Tibial nerve (tissue), 4 donors: Measurements from ENCODE around the gene BCAS1. TPM values are rescaled to one million over a fixed set of nuclear protein-coding genes. Genes with fewer than 3 reads are reported as not detected.
"Not testable (repeated sequence)": the region's sequence is repeated elsewhere in the genome, so short reads cannot be mapped to it uniquely, and the experiment has no call there.

Source experiments
- DNase-seq, 2 donors: peaks; one replicate each; pipeline ENCODE4 v3.0.0-alpha.2; 2019; ENCODE audit warnings: low spot score in 2 of 2
- H3K27ac ChIP-seq, 4 donors: fragments of 200-600 bp; sonication (generic) in 3 of 4; one replicate each; pipeline ENCODE4 v1.5.1; 2017 to 2019; ENCODE audit warnings: mild to moderate bottlenecking in 1 of 4
- H3K27me3 ChIP-seq, 2 donors: fragments of 200-600 bp; sonication (generic) in 1 of 2; one replicate each; pipeline versions ENCODE4 v1.5.1 to v1.6.0; 2017 to 2019
- H3K36me3 ChIP-seq, 3 donors: fragments of 200-600 bp; sonication (generic); one replicate each; pipeline ENCODE4 v1.5.1; 2018 to 2019
- H3K4me1 ChIP-seq, 4 donors: fragments of 200-600 bp; sonication (generic) in 3 of 4; one replicate each; pipeline ENCODE4 v1.5.1; 2017 to 2019
- H3K4me3 ChIP-seq, 4 donors: fragments of 200-600 bp; sonication (generic) in 3 of 4; one replicate each; pipeline ENCODE4 v1.5.1; 2017 to 2019; ENCODE audit warnings: mild to moderate bottlenecking in 1 of 4, moderate library complexity in 1 of 4
- H3K9me3 ChIP-seq, 4 donors: fragments of 200-600 bp; sonication (generic) in 3 of 4; one replicate each; pipeline ENCODE4 v1.5.1; 2017 to 2019
- EP300 ChIP-seq, 2 donors: sonication (generic); formaldehyde crosslinking; IDR thresholded peaks; one replicate each; pipeline ENCODE4 v1.6.1; 2017; ENCODE audit warnings: antibody characterized with exemption in 2 of 2, mild to moderate bottlenecking in 1 of 2
- POLR2A ChIP-seq, 2 donors: fragments of 450-650 bp; IDR thresholded peaks; one replicate each; pipeline ENCODE4 v1.6.1; 2017; ENCODE audit warnings: antibody characterized with exemption in 2 of 2, mild to moderate bottlenecking in 2 of 2, moderate library complexity in 2 of 2
- WGBS, 2 donors: methylation state at CpG; one replicate each; pipeline ENCODE4 v1.1.5; 2018; 5-methylcytosine and 5-hydroxymethylcytosine counted together
- total RNA-seq, 4 donors: library from RNA; depleted of rRNA; stranded (reverse); fragments of >200 nt; gene quantifications; one replicate each; pipeline ENCODE4 v1.1.0, GENCODE V29; 2016
- TF ChIP-seq, protein P1 (sequence below), 5 experiments: fragments of 200-600 bp in 3 of 5; fragments of 450-650 bp in 2 of 5; sonication (generic) in 3 of 5; IDR thresholded peaks; one replicate each; pipeline ENCODE4 v1.5.1; 2016 to 2019; ENCODE audit warnings: antibody characterized with exemption in 5 of 5, mild to moderate bottlenecking in 3 of 5, moderate library complexity in 2 of 5

The BCAS1 gene
- total RNA-seq, 4 donors from 2014 or later = 34.8 to 59.6 (median 47.1) TPM

DNA sequence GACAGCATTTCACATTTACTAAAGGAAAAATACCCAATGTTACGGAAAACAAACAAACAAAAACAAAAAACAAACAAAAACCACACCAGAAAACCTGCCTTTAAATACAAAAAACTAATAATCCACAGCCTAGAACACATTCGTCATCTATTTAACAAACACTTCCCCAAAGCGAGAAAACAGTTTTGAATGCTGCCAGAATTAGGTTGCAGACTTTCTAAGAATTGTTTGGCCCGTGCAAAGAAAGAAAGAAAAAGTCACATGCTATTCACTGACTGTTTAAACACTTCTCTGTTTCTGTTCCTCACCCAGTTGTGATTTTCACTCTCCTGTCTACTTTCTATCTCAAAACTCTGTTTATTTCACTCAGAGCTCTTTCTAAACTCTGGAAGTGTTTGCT is 52.5 kb downstream of the BCAS1 start:
- DNase-seq = no peak
- 58 to 63% methylated on average over 4 of the region's 4 CpGs for WGBS, 2 donors
- H3K4me1 ChIP-seq = peaks cover 0 to 4% (median 0%) of the 10 kb centered on the region in 4 donors
- no peaks in the 10 kb centered on the region for H3K9me3 ChIP-seq
- H3K4me3 ChIP-seq = no peak overlapping the region
- TF ChIP-seq EP300 (IDR thresholded peaks at IDR 0.05) (peak in 1 of 2 donors; percentile 60), POLR2A (IDR thresholded peaks at IDR 0.05) (no peak)
- TF ChIP-seq, protein P1, sequence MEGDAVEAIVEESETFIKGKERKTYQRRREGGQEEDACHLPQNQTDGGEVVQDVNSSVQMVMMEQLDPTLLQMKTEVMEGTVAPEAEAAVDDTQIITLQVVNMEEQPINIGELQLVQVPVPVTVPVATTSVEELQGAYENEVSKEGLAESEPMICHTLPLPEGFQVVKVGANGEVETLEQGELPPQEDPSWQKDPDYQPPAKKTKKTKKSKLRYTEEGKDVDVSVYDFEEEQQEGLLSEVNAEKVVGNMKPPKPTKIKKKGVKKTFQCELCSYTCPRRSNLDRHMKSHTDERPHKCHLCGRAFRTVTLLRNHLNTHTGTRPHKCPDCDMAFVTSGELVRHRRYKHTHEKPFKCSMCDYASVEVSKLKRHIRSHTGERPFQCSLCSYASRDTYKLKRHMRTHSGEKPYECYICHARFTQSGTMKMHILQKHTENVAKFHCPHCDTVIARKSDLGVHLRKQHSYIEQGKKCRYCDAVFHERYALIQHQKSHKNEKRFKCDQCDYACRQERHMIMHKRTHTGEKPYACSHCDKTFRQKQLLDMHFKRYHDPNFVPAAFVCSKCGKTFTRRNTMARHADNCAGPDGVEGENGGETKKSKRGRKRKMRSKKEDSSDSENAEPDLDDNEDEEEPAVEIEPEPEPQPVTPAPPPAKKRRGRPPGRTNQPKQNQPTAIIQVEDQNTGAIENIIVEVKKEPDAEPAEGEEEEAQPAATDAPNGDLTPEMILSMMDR (IDR thresholded peaks at IDR 0.05) = no peak
- H3K27me3 ChIP-seq = no peaks in the 10 kb centered on the region
- no peak overlapping the region for H3K27ac ChIP-seq
- no peaks in the 10 kb centered on the region for H3K36me3 ChIP-seq

DNA sequence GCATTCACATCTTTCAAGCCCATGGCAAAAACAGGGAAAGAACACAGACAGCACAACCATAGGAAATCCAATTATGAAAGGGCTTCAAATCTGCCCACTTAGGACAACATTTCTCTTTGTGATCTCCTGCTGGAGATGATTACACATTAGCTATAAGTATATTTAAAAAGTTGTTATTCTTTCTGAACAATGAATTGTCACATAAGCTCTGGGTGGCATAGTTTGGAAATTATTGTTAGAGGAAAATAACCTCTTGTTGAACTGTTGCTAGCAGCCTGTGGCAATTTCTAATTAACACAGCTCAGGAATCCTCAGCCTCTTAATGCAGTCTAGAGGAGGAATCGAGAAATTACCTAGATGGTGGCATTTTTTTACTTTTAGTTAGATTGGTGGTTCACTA is 54.9 kb downstream of the BCAS1 start:
- 56 to 58% methylated on average over 1 of the region's 1 CpG for WGBS, 2 donors
- no peak for TF ChIP-seq POLR2A (IDR thresholded peaks at IDR 0.05)
- TF ChIP-seq, protein P1 (IDR thresholded peaks at IDR 0.05) = no peak
- no peak for TF ChIP-seq EP300 (IDR thresholded peaks at IDR 0.05)
- Histone ChIP-seq H3K4me1 (peaks cover 0 to 4% (median 0%) of the 10 kb centered on the region in 4 donors), H3K4me3 (no peak overlapping the region), H3K27me3 (no peaks in the 10 kb centered on the region), H3K9me3 (no peaks in the 10 kb centered on the region), H3K36me3 (no peaks in the 10 kb centered on the region), H3K27ac (no peak overlapping the region)
- no peak for DNase-seq

DNA sequence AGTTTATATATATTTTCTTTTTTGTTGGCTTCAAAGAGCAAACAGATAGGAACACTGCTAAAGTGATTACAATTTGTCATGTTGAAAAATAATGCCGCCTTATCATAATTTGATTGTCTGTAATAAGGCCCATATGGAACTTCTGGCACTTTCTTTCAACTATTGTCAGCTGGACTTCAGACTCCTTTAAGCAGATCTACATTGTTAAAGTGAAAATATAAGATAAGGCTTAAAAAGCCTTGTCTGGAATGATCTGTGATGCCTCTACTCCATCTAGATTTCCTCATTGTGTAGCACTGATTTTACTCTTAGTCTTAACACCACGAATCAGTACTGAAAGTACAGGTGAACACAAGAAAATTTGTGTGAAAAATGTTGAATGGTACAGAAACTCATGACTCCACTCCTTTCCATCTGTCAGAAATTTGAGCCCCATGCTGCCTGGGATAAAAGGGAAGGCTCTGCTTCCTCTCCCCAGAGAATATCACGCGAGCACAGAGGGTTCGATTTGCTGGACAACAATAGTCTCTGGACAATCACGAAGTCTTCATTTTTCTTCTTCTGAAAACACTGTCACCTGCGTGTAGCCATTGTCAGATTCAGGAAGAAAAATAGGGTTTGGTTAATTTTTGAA is 56.0 kb downstream of the BCAS1 start:
- WGBS, 2 donors = 67 to 69% methylated on average over 7 of the region's 7 CpGs
- Histone ChIP-seq H3K4me3 (no peak overlapping the region), H3K27me3 (no peaks in the 10 kb centered on the region), H3K27ac (no peak overlapping the region), H3K9me3 (no peaks in the 10 kb centered on the region), H3K36me3 (no peaks in the 10 kb centered on the region), H3K4me1 (peaks cover 0 to 4% (median 0%) of the 10 kb centered on the region in 4 donors)
- DNase-seq = no peak
- no peak for TF ChIP-seq EP300 (IDR thresholded peaks at IDR 0.05)
- no peak for TF ChIP-seq POLR2A (IDR thresholded peaks at IDR 0.05)
- TF ChIP-seq, protein P1 (IDR thresholded peaks at IDR 0.05) = no peak

DNA sequence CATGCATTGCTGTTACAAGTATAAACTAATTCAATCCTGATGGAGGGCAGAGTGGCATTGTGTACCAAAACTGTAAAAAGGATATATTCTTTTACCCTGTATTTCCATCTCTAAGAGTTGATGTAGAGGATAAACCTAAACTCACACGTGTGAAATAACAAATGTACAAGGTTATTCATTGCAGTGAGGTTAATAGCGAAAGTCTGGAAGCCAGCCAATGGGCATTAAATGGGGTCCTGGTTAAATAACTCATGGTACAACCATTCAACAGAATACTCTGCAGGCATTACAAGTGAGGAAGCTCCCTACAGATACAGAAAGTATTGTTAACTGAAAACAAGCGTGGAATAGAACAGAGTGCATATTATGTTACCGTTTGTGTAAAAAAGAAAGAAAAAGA is 56.9 kb downstream of the BCAS1 start:
- DNase-seq = no peak
- 23 to 31% methylated on average over 4 of the region's 4 CpGs for WGBS, 2 donors
- H3K4me1 ChIP-seq = peaks cover 0 to 4% (median 0%) of the 10 kb centered on the region in 4 donors
- H3K4me3 ChIP-seq = no peak overlapping the region
- no peaks in the 10 kb centered on the region for H3K27me3 ChIP-seq
- H3K9me3 ChIP-seq = no peaks in the 10 kb centered on the region
- TF ChIP-seq, protein P1 (IDR thresholded peaks at IDR 0.05) = no peak
- TF ChIP-seq POLR2A (IDR thresholded peaks at IDR 0.05) (no peak), EP300 (IDR thresholded peaks at IDR 0.05) (no peak)
- H3K27ac ChIP-seq = no peak overlapping the region
- no peaks in the 10 kb centered on the region for H3K36me3 ChIP-seq

DNA sequence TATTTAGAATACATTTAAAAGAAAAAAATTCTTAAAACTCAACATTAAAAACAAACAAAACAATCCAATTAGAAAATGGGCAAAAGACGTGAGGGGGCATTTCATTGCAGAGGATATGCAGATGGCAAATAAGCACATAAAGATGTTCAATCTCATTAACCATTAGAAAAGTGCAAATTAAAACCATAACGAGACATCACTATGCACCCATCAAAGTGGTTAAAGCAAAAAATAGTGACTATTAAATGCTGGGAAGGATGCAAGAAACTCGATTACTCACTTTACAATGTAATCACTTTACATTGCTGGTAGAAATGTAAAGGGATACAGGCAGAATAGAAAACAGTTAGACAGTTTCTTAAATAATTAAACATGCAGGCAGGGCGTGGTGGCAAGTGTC is 59.0 kb downstream of the BCAS1 start:
- TF ChIP-seq POLR2A (IDR thresholded peaks at IDR 0.05) (no peak), EP300 (IDR thresholded peaks at IDR 0.05) (no peak)
- TF ChIP-seq, protein P1 (IDR thresholded peaks at IDR 0.05) = no peak
- Histone ChIP-seq H3K4me3 (no peak overlapping the region), H3K36me3 (no peaks in the 10 kb centered on the region), H3K4me1 (no peaks in the 10 kb centered on the region), H3K9me3 (no peaks in the 10 kb centered on the region), H3K27ac (no peak overlapping the region), H3K27me3 (no peaks in the 10 kb centered on the region)
- DNase-seq = no peak
- WGBS, 2 donors = 89 to 91% methylated on average over 4 of the region's 4 CpGs

DNA sequence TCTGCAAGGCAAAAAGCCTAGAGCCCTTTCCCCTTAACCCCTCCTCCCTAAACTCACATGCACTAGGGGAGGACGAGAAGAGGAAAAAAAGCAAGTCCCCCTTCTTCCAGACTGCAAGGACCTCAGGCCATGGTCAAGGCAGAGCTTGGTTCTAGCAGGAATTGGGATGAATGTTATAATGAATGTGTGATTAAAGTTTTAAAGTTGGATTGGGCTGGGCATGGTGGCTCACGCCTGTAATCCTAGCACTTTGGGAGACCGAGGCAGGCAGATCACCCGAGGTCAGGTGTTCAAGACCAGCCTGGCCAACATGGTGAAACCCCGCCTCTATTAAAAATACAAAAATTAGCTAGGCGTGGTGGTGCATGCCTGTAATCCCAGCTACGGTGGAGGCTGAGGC is 64.2 kb downstream of the BCAS1 start:
- not testable (repeated sequence) for H3K4me1 ChIP-seq, H3K27ac ChIP-seq, DNase-seq, H3K4me3 ChIP-seq, H3K27me3 ChIP-seq, H3K36me3 ChIP-seq
- peaks cover 0 to 12% (median 1%) of the 10 kb centered on the region in 4 donors for H3K9me3 ChIP-seq
- 89 to 93% methylated on average over 7 of the region's 7 CpGs for WGBS, 2 donors
